D721Med (cell line): ENCODE measurements around the gene UBR7.
A peak's percentile ranks its signal among the peaks of the same experiment; 100 is the strongest.
"Not testable (repeated sequence)": the region's sequence is repeated elsewhere in the genome, so short reads cannot be mapped to it uniquely, and the experiment has no call there.

Source experiments
- DNase-seq: peaks from one replicate; pipeline ENCODE4 v3.0.0; 2011; ENCODE audit warnings: low spot score; ENCODE audit not compliant: insufficient read length
- FAIRE-seq: peaks from 2 replicates; lab custom pipeline; 2011; peaks lifted over from hg19 to GRCh38; lab: Jason Lieb, UNC
- CTCF ChIP-seq: IDR thresholded peaks from 2 replicates; pipeline ENCODE4 v1.5.1; 2012; ENCODE audit warnings: mild to moderate bottlenecking, control low read depth; ENCODE audit not compliant: insufficient read depth; ENCODE audit errors: missing control alignments

UBR7 gene

DNA sequence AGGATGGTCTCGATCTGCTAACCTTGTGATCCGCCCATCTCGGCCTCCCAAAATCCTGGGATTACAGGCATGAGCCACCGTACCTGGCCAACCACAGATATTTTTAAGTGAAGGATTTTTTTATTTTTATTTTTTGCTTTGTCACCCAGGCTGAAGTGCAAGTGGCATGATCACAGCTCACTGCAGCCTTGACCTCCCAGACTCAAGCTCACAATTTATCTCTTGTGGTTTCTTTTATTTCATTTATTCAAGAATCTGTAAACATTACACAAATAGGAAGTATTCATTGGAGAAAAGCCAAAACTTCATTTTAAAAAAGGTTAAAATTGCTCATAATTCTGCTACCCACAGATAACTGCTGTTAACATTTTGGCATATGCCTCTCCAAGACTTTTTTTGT is 35.7 kb upstream of the UBR7 start:
- TF ChIP-seq CTCF: no peak
- no peak for DNase-seq
- FAIRE-seq: no peak

- FAIRE-seq (no peak), DNase-seq (no peak)
- TF ChIP-seq CTCF: no peak
Observed at GRCh38 chr14:93173943-93174395, 33.1 kb upstream of the UBR7 start.

GRCh38 chr14:93174731-93175130 is 32.3 kb upstream of the UBR7 start:
- not testable (repeated sequence) for FAIRE-seq, DNase-seq

GRCh38 chr14:93175492-93175891 is 31.6 kb upstream of the UBR7 start:
- no peak for FAIRE-seq
- no peak for DNase-seq
- no peak for TF ChIP-seq CTCF

- FAIRE-seq (no peak), DNase-seq (no peak)
- TF ChIP-seq CTCF: no peak
Observed at GRCh38 chr14:93183596-93184317, 23.3 kb upstream of the UBR7 start.

DNA sequence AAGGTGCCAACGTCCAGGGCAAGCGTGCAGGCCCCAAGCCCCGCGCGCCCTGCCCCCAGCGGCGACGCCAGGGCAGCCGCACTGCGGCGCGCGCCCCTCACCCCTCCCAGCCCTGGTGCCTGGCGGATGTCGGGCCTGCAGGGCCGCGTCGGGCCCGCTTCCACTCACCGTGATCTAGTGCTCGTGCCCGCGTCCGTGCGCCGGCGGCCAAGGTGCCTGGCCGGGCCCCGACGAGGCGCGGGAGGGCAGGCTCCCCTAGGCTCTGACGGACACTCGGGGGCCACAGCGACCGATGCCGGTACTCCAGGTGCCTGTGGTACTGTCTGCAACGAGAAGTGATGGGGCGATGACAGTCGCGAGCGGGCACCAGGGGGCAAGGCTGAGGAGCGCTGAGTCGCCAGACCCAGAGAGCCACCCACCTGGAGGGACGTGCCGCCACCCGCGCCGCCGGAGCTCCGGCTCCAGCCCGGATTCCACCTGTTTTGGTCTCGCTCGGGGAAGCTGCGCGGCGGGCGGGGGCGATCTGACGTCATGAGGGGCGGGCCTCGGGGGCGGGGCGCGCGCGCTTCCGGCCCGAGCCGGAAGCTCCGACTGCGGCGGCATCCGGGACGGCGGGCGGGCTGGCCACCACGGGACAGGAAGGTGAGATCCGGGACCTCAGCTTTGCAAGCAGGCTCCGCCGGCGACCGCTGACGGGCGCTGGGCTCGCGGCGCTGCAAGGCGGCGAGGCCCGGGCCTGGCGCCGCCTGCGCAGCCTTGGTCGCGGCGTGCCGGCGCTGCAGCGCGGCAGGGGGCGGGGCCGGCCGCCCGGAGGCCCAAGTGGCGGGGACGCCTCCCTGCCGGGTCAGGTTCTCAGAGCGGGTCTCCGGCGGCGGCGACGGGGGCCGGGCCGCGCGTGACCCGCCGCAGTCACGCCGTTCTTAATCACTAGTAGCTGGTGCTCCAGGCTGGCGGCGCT is 22.4 kb upstream of the UBR7 start, which contains the start of the genes LYSET and MOAP1:
TSS of gene LYSET (plus strand) at position 927 of the 958 bp plus-strand sequence. CDS start 89 bp downstream, outside the sequence.
TSS of gene MOAP1 (minus strand) at position 507 of the 958 bp plus-strand sequence. CDS start 655 bp downstream, outside the sequence.
- no peak for FAIRE-seq

More for the DNA sequence above, 22.4 kb upstream of the UBR7 start, which contains the start of the genes LYSET and MOAP1:
- DNase-seq: peak; percentile 68
- TF ChIP-seq CTCF: no peak
